Esophagus muscularis mucosa (tissue), 3 donors: Measurements from ENCODE around the gene CPD.

Experiments used
- CTCF ChIP-seq, 3 experiments: fragments of 200-600 bp in 2 of 3; fragments of 450-650 bp in 1 of 3; sonication (generic) in 2 of 3; IDR thresholded peaks; one replicate each; pipeline ENCODE4 v1.5.1; 2017 to 2019; ENCODE audit warnings: antibody characterized with exemption in 3 of 3, mild to moderate bottlenecking in 2 of 3, moderate library complexity in 1 of 3
- POLR2A ChIP-seq: fragments of 450-650 bp; IDR thresholded peaks from one replicate; pipeline ENCODE4 v1.6.1; 2017; ENCODE audit warnings: antibody characterized with exemption, moderate library complexity, mild to moderate bottlenecking, low read depth
- POLR2AphosphoS5 ChIP-seq, 2 donors: sonication (generic); formaldehyde crosslinking; IDR thresholded peaks; one replicate each; pipeline ENCODE4 v1.6.1; 2017; ENCODE audit warnings: antibody characterized with exemption in 2 of 2

DNA sequence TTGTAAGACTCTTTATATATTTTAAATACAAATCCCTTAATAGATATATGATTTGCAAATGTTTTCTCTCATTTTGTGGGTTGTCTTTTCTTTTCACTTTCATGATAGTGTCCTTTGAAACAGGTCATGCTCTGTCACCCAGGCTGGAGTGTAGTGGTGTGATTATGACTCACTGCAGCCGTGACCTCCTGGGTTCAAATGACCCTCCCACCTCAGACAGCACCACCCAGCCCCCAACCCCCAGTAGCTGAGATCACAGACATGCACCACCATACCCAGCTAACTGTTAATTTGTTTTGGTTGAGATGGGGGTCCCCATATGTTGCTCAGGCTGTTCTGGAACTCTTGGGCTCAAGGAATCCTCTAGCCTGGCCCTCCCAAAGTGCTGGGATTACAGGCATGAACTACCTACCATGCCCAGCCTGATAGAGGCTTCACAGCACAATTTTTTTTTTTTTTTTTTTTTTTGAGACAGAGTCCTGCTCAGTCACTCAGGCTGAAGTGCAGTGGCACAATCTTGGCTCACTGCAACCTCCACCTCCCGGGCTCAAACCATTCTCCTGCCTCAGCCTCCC is 26.4 kb upstream of the CPD start:
- no peak for TF ChIP-seq POLR2A
- TF ChIP-seq CTCF (IDR thresholded peaks at IDR 0.05) = no peak
- no peak for TF ChIP-seq POLR2AphosphoS5 (IDR thresholded peaks at IDR 0.05)
